GM10266 (cell line): Measurements from ENCODE around the gene MYH14.

Source experiments
- DNase-seq: peaks from one replicate; pipeline ENCODE4 v3.0.0; 2012; ENCODE audit errors: extremely low spot score
- TF ChIP-seq, protein P1 (sequence below): IDR thresholded peaks from 2 replicates; pipeline ENCODE4 v1.5.1; 2012; ENCODE audit warnings: mild to moderate bottlenecking, low read depth; ENCODE audit not compliant: control insufficient read depth, insufficient read depth; ENCODE audit errors: missing control alignments

The MYH14 gene

DNA sequence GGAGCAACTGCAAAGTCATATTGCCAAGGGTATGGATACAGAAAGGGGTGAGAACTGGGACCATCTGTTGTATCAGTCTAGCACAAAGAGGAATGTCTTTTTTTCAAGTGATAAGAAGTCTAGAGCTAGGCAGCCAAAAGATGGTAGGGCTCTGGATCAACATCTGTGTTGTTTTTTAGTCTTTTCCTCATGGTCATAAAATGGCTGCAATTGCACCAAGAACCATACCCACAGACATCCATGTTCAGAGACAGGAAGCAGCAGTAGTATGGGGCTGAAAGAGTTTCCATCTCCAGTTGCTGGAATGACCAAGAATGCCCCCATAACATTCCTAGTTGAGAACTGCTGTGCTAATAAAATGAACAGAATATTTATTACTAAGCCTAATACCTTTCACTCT is 100.1 kb downstream of the MYH14 start:
- DNase-seq: no peak
- TF ChIP-seq, protein P1, sequence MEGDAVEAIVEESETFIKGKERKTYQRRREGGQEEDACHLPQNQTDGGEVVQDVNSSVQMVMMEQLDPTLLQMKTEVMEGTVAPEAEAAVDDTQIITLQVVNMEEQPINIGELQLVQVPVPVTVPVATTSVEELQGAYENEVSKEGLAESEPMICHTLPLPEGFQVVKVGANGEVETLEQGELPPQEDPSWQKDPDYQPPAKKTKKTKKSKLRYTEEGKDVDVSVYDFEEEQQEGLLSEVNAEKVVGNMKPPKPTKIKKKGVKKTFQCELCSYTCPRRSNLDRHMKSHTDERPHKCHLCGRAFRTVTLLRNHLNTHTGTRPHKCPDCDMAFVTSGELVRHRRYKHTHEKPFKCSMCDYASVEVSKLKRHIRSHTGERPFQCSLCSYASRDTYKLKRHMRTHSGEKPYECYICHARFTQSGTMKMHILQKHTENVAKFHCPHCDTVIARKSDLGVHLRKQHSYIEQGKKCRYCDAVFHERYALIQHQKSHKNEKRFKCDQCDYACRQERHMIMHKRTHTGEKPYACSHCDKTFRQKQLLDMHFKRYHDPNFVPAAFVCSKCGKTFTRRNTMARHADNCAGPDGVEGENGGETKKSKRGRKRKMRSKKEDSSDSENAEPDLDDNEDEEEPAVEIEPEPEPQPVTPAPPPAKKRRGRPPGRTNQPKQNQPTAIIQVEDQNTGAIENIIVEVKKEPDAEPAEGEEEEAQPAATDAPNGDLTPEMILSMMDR: no peak

- DNase-seq: no peak
- TF ChIP-seq, protein P1: no peak
Measured at GRCh38 chr19:50308991-50309390, 105.6 kb downstream of the MYH14 start.

DNA sequence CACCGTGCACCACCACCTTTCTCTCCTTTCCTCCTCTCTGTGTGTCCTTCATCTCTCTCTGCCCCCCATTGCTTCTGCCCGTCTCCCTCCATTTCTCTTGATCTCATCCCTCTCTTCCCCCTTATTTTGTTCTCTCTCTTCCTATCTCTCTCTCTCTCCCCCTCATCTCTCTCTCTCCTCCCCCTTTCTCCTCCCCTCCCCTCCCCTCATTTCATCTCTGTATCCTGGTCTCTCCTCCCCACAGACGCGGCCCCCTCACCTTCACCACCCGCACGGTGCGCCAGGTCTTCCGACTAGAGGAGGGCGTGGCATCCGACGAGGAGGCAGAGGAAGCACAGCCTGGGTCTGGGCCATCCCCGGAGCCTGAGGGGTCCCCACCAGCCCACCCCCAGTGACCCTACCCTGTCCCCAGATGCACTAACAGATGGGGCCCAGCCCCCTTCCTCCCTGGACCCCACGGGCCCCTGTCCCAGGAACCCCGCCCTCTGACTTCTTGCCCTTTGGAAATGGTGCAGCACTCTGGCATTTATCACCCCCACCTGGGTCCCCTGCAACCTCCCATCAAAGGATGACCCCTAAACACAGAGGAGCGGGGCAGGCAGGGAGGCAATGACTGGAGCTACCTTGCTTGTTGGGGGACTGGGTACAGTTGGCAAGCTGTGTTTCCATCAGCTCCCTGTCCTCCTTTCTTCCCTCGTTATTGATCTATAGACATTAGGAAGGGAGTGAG is 106.1 kb downstream of the MYH14 start:
- TF ChIP-seq, protein P1: no peak
- DNase-seq: no peak

GRCh38 chr19:50310759-50311465 is 107.5 kb downstream of the MYH14 start:
- TF ChIP-seq, protein P1: no peak
- DNase-seq: no peak

- no peak for DNase-seq
Measured at GRCh38 chr19:50311723-50312635, 108.6 kb downstream of the MYH14 start.

GRCh38 chr19:50312967-50313811 is 109.8 kb downstream of the MYH14 start:
- DNase-seq: no peak
- TF ChIP-seq, protein P1: no peak

More at GRCh38 chr19:50311723-50312635, 108.6 kb downstream of the MYH14 start:
- TF ChIP-seq, protein P1: no peak
